Measurements from ENCODE around the gene CEMIP. TPM values are rescaled to one million over a fixed set of nuclear protein-coding genes. Genes with fewer than 3 reads are reported as not detected.
"Not testable (repeated sequence)": the region's sequence is repeated elsewhere in the genome, so short reads cannot be mapped to it uniquely, and the experiment has no call there.

The CEMIP gene
- total and polyA plus RNA-seq, 11 donors, result 0.04 to 9.6 (median 0.19) TPM

DNA sequence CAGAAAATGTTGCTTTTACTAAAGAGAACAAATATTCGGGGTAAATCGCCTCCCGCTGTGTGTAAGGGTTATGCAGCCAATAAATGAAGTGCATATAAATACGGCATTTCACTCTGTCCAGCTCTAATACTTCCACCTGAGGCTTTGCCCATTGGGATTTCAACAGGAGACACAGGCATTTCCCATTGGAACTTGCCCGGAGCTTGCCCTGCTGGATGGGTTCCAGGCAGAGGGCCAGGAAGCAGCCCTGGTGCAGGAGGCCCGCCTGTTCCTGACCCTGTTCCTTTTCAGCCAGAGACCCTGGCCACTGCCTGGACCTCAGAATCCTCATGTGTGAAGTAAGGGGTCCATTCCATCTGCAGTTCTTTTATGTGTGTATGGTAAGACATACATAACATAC, 17.4 kb upstream of the CEMIP start:
- no peaks in the 10 kb centered on the region for H3K9me3 ChIP-seq
- no peak overlapping the region for H3K4me3 ChIP-seq
- ATAC-seq (no peak), DNase-seq (no peak)
- H3K27me3 ChIP-seq, result no peaks in the 10 kb centered on the region
- H3K36me3 ChIP-seq, result no peaks in the 10 kb centered on the region
- intact Hi-C loops (cut with DNase I), result loop anchor here in 1 of 10 donors (5.0 kb wide), 1 partner anchor 194 kb away; no protein-coding TSS in a partner anchor
- no peak overlapping the region for H3K27ac ChIP-seq
- H3K4me1 ChIP-seq, result no peaks in the 10 kb centered on the region
- 77 to 84% (median 79%) methylated on average over 6 of the region's 6 CpGs for WGBS, 4 donors
- TF ChIP-seq POLR2A (IDR thresholded peaks at IDR 0.05) (no peak), CTCF (IDR thresholded peaks at IDR 0.05) (no peak)

- not testable (repeated sequence) for H3K4me1 ChIP-seq, H3K27me3 ChIP-seq, ATAC-seq, H3K4me3 ChIP-seq, DNase-seq, H3K27ac ChIP-seq, H3K9me3 ChIP-seq, H3K36me3 ChIP-seq
- 98 to 99% (median 98%) methylated on average over 3 of the region's 3 CpGs for WGBS, 4 donors
- intact Hi-C loops (cut with DNase I), result loop anchor here in 1 of 10 donors (5.0 kb wide), 1 partner anchor 196 kb away; no protein-coding TSS in a partner anchor
These were observed 15.9 kb upstream of the CEMIP start for GRCh38 chr15:80763235-80763634.

DNA sequence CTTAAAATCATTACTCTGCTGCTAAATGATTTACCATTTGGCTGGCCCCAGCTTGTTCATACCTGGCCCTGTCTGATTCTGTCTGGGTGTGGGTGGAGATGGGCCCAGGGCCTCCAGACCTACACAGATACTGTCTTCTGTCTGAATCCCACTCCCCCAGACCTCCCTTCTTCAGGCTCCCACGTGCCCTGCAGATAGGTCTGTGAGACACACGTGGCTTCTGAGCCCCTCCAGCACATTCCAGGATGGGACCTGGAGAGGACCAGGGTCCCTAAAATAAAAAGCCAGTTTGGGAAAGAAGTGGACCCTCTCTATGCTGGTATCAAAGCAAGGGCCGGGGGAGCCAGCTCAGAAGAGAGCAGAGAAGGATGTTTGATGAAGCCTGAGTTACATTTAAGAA, 14.6 kb upstream of the CEMIP start:
- TF ChIP-seq POLR2A (IDR thresholded peaks at IDR 0.05) (no peak), CTCF (IDR thresholded peaks at IDR 0.05) (no peak)
- intact Hi-C loops (cut with DNase I), result loop anchor here in 1 of 10 donors (5.0 kb wide), 1 partner anchor 197 kb away; no protein-coding TSS in a partner anchor

GRCh38 chr15:80766275-80766674, 12.9 kb upstream of the CEMIP start:
- intact Hi-C loops (cut with DNase I), result no loop called here
- DNase-seq (no peak), ATAC-seq (no peak)
- Histone ChIP-seq H3K27ac (no peak overlapping the region), H3K36me3 (no peaks in the 10 kb centered on the region), H3K27me3 (peaks cover 0 to 3% (median 0%) of the 10 kb centered on the region in 9 donors), H3K4me3 (no peak overlapping the region), H3K4me1 (no peaks in the 10 kb centered on the region), H3K9me3 (no peaks in the 10 kb centered on the region)
- TF ChIP-seq CTCF (IDR thresholded peaks at IDR 0.05), result no peak
- no peak for TF ChIP-seq POLR2A (IDR thresholded peaks at IDR 0.05)
- 94 to 98% (median 95%) methylated on average over 3 of the region's 3 CpGs for WGBS, 4 donors

More for the DNA sequence above, 14.6 kb upstream of the CEMIP start:
- H3K4me1 ChIP-seq, result no peaks in the 10 kb centered on the region
- H3K27me3 ChIP-seq, result peaks cover 0 to 1% (median 0%) of the 10 kb centered on the region in 9 donors
- no peaks in the 10 kb centered on the region for H3K9me3 ChIP-seq
- no peak overlapping the region for H3K27ac ChIP-seq
- no peaks in the 10 kb centered on the region for H3K36me3 ChIP-seq
- 71 to 78% (median 73%) methylated on average over 3 of the region's 3 CpGs for WGBS, 4 donors
- H3K4me3 ChIP-seq, result no peak overlapping the region
- DNase-seq (no peak), ATAC-seq (no peak)

GRCh38 chr15:80768158-80768557, 11.0 kb upstream of the CEMIP start:
- no peak for ATAC-seq
- Histone ChIP-seq H3K4me1 (no peaks in the 10 kb centered on the region), H3K4me3 (no peak overlapping the region), H3K27me3 (peaks cover 0 to 3% (median 0%) of the 10 kb centered on the region in 9 donors), H3K36me3 (no peaks in the 10 kb centered on the region), H3K27ac (no peak overlapping the region), H3K9me3 (no peaks in the 10 kb centered on the region)
- WGBS, 4 donors, result 76 to 92% (median 78%) methylated on average over 1 of the region's 1 CpG
- TF ChIP-seq CTCF (IDR thresholded peaks at IDR 0.05) (no peak), POLR2A (IDR thresholded peaks at IDR 0.05) (no peak)
- intact Hi-C loops (cut with DNase I), result no loop called here
- no peak for DNase-seq
